Heart right ventricle (tissue), 16 donors: Measurements from ENCODE around the gene ATP1A2. TPM values are rescaled to one million over a fixed set of nuclear protein-coding genes. Genes with fewer than 3 reads are reported as not detected.

Experiments
- ATAC-seq, 8 donors: fragments of 200-7000 bp; cut with Tn5 transposase; one replicate each; pipeline ENCODE4 v1.9.1; 2020; ENCODE audit warnings: mild to moderate bottlenecking in 8 of 8, moderate library complexity in 8 of 8, moderate number of reproducible peaks in 1 of 8
- DNase-seq, 2 donors: peaks; one replicate each; pipeline ENCODE4 v3.0.0-alpha.2; 2020
- H3K27ac ChIP-seq, 10 donors: fragments of 200-600 bp; sonication (generic) in 2 of 10; one replicate each; pipeline versions ENCODE4 v1.5.0 to v1.8.0; 2020 to 2022; ENCODE audit warnings: mild to moderate bottlenecking in 3 of 10
- H3K27me3 ChIP-seq, 7 donors: fragments of 200-600 bp; one replicate each; pipeline ENCODE4 v1.8.0; 2021 to 2022; ENCODE audit warnings: mild to moderate bottlenecking in 2 of 7
- H3K36me3 ChIP-seq, 9 donors: fragments of 200-600 bp; sonication (generic) in 1 of 9; one replicate each; pipeline versions ENCODE4 v1.5.0 to v1.8.0; 2020 to 2022; ENCODE audit warnings: mild to moderate bottlenecking in 2 of 9
- H3K4me1 ChIP-seq, 9 donors: fragments of 200-600 bp; sonication (generic) in 1 of 9; one replicate each; pipeline versions ENCODE4 v1.5.0 to v1.8.0; 2020 to 2022; ENCODE audit warnings: mild to moderate bottlenecking in 4 of 9
- H3K4me3 ChIP-seq, 10 donors: fragments of 200-600 bp; sonication (generic) in 2 of 10; one replicate each; pipeline versions ENCODE4 v1.5.0 to v1.8.0; 2020 to 2022; ENCODE audit warnings: mild to moderate bottlenecking in 7 of 10, moderate library complexity in 2 of 10
- H3K9me3 ChIP-seq, 11 donors: fragments of 200-600 bp in 10 of 11; sonication (generic) in 2 of 11; one replicate each; pipeline versions ENCODE4 v1.5.0 to v1.8.0; 2013 to 2022; ENCODE audit warnings: mild to moderate bottlenecking in 2 of 11, control low read depth in 1 of 11, moderate library complexity in 1 of 11
- CTCF ChIP-seq, 9 donors: fragments of 200-600 bp; sonication (generic) in 2 of 9; IDR thresholded peaks; one replicate each; pipeline versions ENCODE4 v1.5.0 to v1.8.0; 2021 to 2022; ENCODE audit warnings: antibody characterized with exemption in 9 of 9, mild to moderate bottlenecking in 5 of 9, moderate library complexity in 1 of 9
- WGBS, 2 donors: extraction: QIAGEN DNeasy Blood & Tissue Kit; methylation state at CpG; one replicate each; pipeline ENCODE4 v1.1.7; 2013; ENCODE audit warnings: inconsistent platforms in 1 of 2; 5-methylcytosine and 5-hydroxymethylcytosine counted together
- intact Hi-C, 10 donors: fragments of 100-400 bp; cut with DNase I; formaldehyde crosslinking; loops; one replicate each; pipeline versions ENCODE4 v1.11.1 to v1.14.2; 2022
- polyA plus RNA-seq, 2 donors: library from polyadenylated mRNA; stranded (reverse); fragments of 200-250 nt; gene quantifications; one replicate each; pipeline ENCODE4 v1.2.3, GENCODE V29; 2013
- total RNA-seq, 10 donors: library from RNA; stranded (reverse); fragmentation: NEBNext Ultra II Directional in 3 of 10; extraction: Animal tissue kit (Norgen Biotek cat#: 25700) in 3 of 10; gene quantifications; one replicate each; pipeline versions ENCODE4 v1.2.1 to v1.2.4, GENCODE V29; 2021 to 2023
- donor health status: Arrhythmogenic right ventricular cardiomyopathy.
- donor health status: ischemic (EF 13 %, LVEDD 7.1; RV severe dilation, severe dysfunction).
- donor health status: healthy with polysubstance abuse.
- donor health status: DM: no; HTN: yes; CAD: no.
- donor health status: DM: no; HTN: no; CAD: no.
- donor health status: ischemic (EF 25% LVEDD 6.9; RV normal size, moderate dysfunction).
- donor health status: ischemic (EF 25% LVEDD 5.7; RV mildly dilated, moderate dysfunction).
- donor health status: healthy.
- donor health status: DM: yes; HTN: yes; CAD: no.
- donor health status: Ischemic cardiomyopathy.
- donor health status: ischemic (EF 35%, LVEDD 5.7; RV mildly dilated, moderate dysfunction).
- donor health status: nonischemic (EF 11% LVEDD 7.7; RV severe dilation, severe dysfunction).
- donor health status: DM: yes; HTN: yes; CAD: no.
- donor health status: PGD.
- donor health status: ischemic (EF 29% LVEDD 5.4; RV normal size, mild dysfunction).
- donor health status: nonischemic (EF 23%, LVEDD 6.1; RV moderate dilation, normal function).

Gene ATP1A2
- total and polyA plus RNA-seq, 12 donors, result 14.2 to 342 (median 190) TPM

GRCh38 chr1:160168016-160168415 lies 52.5 kb downstream of the ATP1A2 start:
- intact Hi-C loops, result loop anchor here in 1 of 10 donors (2.0 kb wide), 1 partner anchor 19 kb away; no protein-coding TSS in a partner anchor
- TF ChIP-seq CTCF (IDR thresholded peaks at IDR 0.05), result no peak
- H3K4me3 ChIP-seq, result no peak overlapping the region
- WGBS, 2 donors, result 46 to 61% methylated on average over 5 of the region's 5 CpGs
- peaks cover 0 to 7% (median 0%) of the 10 kb centered on the region in 9 donors for H3K4me1 ChIP-seq
- no peaks in the 10 kb centered on the region for H3K9me3 ChIP-seq
- no peak for ATAC-seq
- H3K27ac ChIP-seq, result no peak overlapping the region
- H3K27me3 ChIP-seq, result peaks cover 0 to 12% (median 0%) of the 10 kb centered on the region in 7 donors
- no peaks in the 10 kb centered on the region for H3K36me3 ChIP-seq
- no peak for DNase-seq

GRCh38 chr1:160168609-160169369 lies 53.2 kb downstream of the ATP1A2 start:
- intact Hi-C loops, result loop anchor here in 1 of 10 donors (2.0 kb wide), 1 partner anchor 20 kb away; no protein-coding TSS in a partner anchor
- H3K27me3 ChIP-seq, result peaks cover 0 to 12% (median 0%) of the 10 kb centered on the region in 7 donors
- no peak for DNase-seq
- no peak overlapping the region for H3K4me3 ChIP-seq
- no peak overlapping the region for H3K27ac ChIP-seq
- H3K36me3 ChIP-seq, result no peaks in the 10 kb centered on the region
- H3K9me3 ChIP-seq, result no peaks in the 10 kb centered on the region
- no peak for TF ChIP-seq CTCF (IDR thresholded peaks at IDR 0.05)
- 81 to 84% methylated on average over 13 of the region's 13 CpGs for WGBS, 2 donors
- no peak for ATAC-seq
- H3K4me1 ChIP-seq, result peaks cover 0 to 7% (median 0%) of the 10 kb centered on the region in 9 donors

GRCh38 chr1:160169553-160170399 lies 54.2 kb downstream of the ATP1A2 start:
- no peak for TF ChIP-seq CTCF (IDR thresholded peaks at IDR 0.05)
- no peak overlapping the region for H3K27ac ChIP-seq
- no peak overlapping the region for H3K4me3 ChIP-seq
- H3K9me3 ChIP-seq, result no peaks in the 10 kb centered on the region
- ATAC-seq (no peak), DNase-seq (no peak)
- peaks cover 0 to 12% (median 0%) of the 10 kb centered on the region in 7 donors for H3K27me3 ChIP-seq
- no peaks in the 10 kb centered on the region for H3K36me3 ChIP-seq
- intact Hi-C loops, result loop anchor here in 3 of 10 donors (2.0 to 5.0 kb wide), 3 partner anchors 21 to 68 kb away; no protein-coding TSS in a partner anchor
- H3K4me1 ChIP-seq, result peaks cover 0 to 7% (median 0%) of the 10 kb centered on the region in 9 donors
- 59 to 64% methylated on average over 15 of the region's 15 CpGs for WGBS, 2 donors

DNA sequence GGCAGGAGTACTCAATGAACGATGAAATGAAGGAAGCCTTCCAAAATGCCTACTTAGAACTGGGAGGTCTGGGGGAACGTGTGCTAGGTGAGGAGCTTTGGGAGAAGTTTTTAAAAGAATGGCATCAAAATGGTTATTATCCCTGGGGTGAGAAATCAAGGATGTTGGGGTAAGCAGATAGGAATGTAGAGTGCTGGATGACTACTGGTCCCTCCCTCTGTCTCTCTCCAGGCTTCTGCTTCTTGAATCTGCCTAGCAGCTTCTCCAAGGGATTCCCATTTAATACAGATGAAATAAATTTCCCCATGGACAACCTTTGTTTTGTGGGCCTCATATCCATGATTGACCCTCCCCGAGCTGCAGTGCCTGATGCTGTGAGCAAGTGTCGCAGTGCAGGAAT lies 55.8 kb downstream of the ATP1A2 start:
- H3K4me1 ChIP-seq, result peaks cover 0 to 7% (median 0%) of the 10 kb centered on the region in 9 donors
- intact Hi-C loops, result loop anchor here in 2 of 10 donors (5.0 kb wide), 2 partner anchors 66 to 69 kb away; no protein-coding TSS in a partner anchor

More for the DNA sequence above, 55.8 kb downstream of the ATP1A2 start:
- ATAC-seq, result no peak
- TF ChIP-seq CTCF (IDR thresholded peaks at IDR 0.05), result no peak
- WGBS, 2 donors, result 92 to 95% methylated on average over 4 of the region's 4 CpGs
- Histone ChIP-seq H3K4me3 (no peak overlapping the region), H3K9me3 (no peaks in the 10 kb centered on the region), H3K36me3 (no peaks in the 10 kb centered on the region), H3K27ac (no peak overlapping the region), H3K27me3 (peaks cover 0 to 12% (median 0%) of the 10 kb centered on the region in 7 donors)
- DNase-seq, result no peak
